ENCODE measurements around the gene BPGM.

Gene BPGM

GRCh38 chr7:134710854-134711624 lies 64.4 kb downstream of the BPGM start:
- TF ChIP-seq, protein P1, sequence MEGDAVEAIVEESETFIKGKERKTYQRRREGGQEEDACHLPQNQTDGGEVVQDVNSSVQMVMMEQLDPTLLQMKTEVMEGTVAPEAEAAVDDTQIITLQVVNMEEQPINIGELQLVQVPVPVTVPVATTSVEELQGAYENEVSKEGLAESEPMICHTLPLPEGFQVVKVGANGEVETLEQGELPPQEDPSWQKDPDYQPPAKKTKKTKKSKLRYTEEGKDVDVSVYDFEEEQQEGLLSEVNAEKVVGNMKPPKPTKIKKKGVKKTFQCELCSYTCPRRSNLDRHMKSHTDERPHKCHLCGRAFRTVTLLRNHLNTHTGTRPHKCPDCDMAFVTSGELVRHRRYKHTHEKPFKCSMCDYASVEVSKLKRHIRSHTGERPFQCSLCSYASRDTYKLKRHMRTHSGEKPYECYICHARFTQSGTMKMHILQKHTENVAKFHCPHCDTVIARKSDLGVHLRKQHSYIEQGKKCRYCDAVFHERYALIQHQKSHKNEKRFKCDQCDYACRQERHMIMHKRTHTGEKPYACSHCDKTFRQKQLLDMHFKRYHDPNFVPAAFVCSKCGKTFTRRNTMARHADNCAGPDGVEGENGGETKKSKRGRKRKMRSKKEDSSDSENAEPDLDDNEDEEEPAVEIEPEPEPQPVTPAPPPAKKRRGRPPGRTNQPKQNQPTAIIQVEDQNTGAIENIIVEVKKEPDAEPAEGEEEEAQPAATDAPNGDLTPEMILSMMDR (IDR thresholded peaks at IDR 0.05; ENCODE audit: low read depth, low read length), result no peak
- peak in 1 of 2 donors; percentile 38 for DNase-seq (ENCODE audit: low read depth in 2 of 2)
- H3K4me3 ChIP-seq (replicated peaks in 1 of 2; ENCODE audit: low read depth in 2 of 2, low read length in 2 of 2), result no peak overlapping the region

DNA sequence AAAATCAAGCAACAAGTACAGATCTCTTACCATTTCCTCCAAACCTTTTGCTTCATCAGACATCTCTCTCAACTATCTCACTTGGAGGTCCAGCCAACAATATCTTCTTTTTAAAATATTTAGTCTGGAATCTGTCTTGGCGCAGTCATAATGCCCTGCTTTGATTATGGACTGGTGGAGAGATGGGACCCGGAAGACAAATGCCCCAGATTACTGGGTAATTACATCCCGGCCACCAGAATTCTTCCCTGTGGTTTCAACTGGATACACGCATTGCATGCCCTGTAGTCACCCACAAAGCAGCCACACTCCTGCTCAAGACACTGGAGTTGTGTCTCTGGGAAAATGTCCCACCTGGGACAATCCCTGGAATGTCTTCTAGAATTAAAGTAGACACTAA lies 65.5 kb downstream of the BPGM start:
- TF ChIP-seq, protein P1 (IDR thresholded peaks at IDR 0.05; ENCODE audit: low read depth, low read length), result no peak
- no peak overlapping the region for H3K4me3 ChIP-seq (replicated peaks in 1 of 2; ENCODE audit: low read depth in 2 of 2, low read length in 2 of 2)
- DNase-seq (ENCODE audit: low read depth in 2 of 2), result no peak

- no peak overlapping the region for H3K4me3 ChIP-seq (replicated peaks in 1 of 2; ENCODE audit: low read depth in 2 of 2, low read length in 2 of 2)
- TF ChIP-seq, protein P1 (IDR thresholded peaks at IDR 0.05; ENCODE audit: low read depth, low read length), result no peak
These were observed 68.0 kb downstream of the BPGM start for GRCh38 chr7:134714470-134715205.

GRCh38 chr7:134718211-134718875 lies 71.7 kb downstream of the BPGM start:
- no peak for DNase-seq (ENCODE audit: low read depth in 2 of 2)
- H3K4me3 ChIP-seq (replicated peaks in 1 of 2; ENCODE audit: low read depth in 2 of 2, low read length in 2 of 2), result no peak overlapping the region
- TF ChIP-seq, protein P1 (IDR thresholded peaks at IDR 0.05; ENCODE audit: low read depth, low read length), result no peak

More at GRCh38 chr7:134714470-134715205, 68.0 kb downstream of the BPGM start:
- no peak for DNase-seq (ENCODE audit: low read depth in 2 of 2)

DNA sequence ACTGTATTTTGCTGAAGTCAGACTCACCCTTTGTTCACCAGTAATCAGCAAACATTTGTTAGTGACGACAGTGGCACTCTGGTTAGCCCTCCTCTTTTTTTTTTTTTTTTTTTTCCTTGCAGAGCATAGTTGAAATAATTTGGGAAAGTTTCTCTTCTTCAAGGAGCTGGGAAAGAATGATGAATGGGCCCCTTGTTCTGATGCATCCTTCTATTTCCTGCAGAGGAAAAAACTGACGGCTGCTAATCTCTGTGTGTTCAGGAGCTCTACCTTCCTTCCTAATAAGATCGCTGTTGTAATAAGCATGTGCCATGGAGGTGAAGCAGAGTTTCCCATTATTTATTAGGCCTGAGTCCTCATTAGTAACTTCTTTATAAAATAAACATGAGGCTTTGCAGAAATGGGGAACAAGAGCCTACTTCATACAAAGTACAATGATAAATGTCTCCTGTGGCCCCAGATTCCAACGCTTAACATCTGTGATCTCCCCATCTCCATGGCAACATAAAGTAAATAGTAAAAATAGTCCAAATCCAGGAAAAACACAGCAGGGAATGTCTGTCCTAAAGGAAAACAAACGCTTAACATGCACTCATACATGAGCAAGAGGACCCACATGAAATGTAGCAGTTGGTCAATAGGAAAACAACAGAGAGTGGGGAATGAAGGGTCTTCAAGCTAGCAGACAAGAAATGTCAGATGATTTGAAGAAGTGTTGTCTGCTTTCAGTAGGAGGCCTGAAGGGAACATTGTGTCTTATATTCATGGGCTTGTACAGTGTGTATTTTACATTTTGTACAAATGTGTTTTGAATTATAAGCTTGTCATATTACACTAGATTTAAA lies 73.7 kb downstream of the BPGM start:
- DNase-seq (ENCODE audit: low read depth in 2 of 2), result peak in 1 of 2 donors; percentile 69
- H3K4me3 ChIP-seq (replicated peaks in 1 of 2; ENCODE audit: low read depth in 2 of 2, low read length in 2 of 2), result no peak overlapping the region
- TF ChIP-seq, protein P1 (IDR thresholded peaks at IDR 0.05; ENCODE audit: low read depth, low read length), result no peak

DNA sequence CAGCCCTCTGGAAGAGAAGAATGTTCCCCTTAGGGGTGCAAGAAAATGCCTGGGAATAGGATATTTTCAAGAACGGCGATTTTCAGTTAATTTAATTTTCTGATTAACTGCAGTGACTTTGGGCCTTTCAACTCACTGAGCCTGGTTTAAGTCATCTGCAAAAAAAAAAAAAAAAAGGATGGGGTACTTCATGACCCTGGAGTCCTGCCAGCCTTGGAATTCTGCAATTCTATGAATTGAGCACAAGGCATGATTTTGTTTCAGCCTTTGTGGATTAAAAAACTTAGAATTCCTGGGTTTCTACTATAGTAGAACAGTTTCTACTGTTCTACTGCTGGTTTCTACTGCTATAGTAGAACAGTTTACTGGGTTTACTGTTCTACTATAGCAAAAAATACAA lies 74.5 kb downstream of the BPGM start:
- H3K4me3 ChIP-seq (replicated peaks in 1 of 2; ENCODE audit: low read depth in 2 of 2, low read length in 2 of 2), result no peak overlapping the region
- DNase-seq (ENCODE audit: low read depth in 2 of 2), result no peak
- TF ChIP-seq, protein P1 (IDR thresholded peaks at IDR 0.05; ENCODE audit: low read depth, low read length), result no peak
